OCI-LY7 (cell line): Measurements from ENCODE around the gene LONP2. TPM values are rescaled to one million over a fixed set of nuclear protein-coding genes. Genes with fewer than 3 reads are reported as not detected.

ENCODE experiments used
- BruUV-seq: library from RNA; stranded (reverse); fragments of 400-500 nt; replicated peaks from 2 replicates; lab custom pipeline; 2021; lab: Mats Ljungman, UMichigan
- CTCF ChIA-PET: fragments of 300-600 bp; sonication (Branson Sonifier 250); formaldehyde crosslinking; loops from one replicate; lab custom pipeline; 2022; ENCODE audit warnings: antibody characterized with exemption; ENCODE audit not compliant: unreplicated experiment; lab: Charles Lee
- POLR2A ChIA-PET: fragments of 300-600 bp; sonication (Branson Sonifier 250); formaldehyde crosslinking; loops from one replicate; lab custom pipeline; 2022; ENCODE audit warnings: antibody characterized with exemption; lab: Charles Lee
- DNase-seq: peaks from one replicate; pipeline ENCODE4 v3.0.0-alpha.2; 2015; ENCODE audit warnings: low spot score
- H2AFZ ChIP-seq: fragments of 200-600 bp; sonication (generic), shearing (Covaris generic); 2 replicates; pipeline ENCODE4 v1.6.1; 2014; ENCODE audit warnings: mild to moderate bottlenecking, antibody characterized with exemption, low read length, moderate library complexity
- H3K27ac ChIP-seq: fragments of 200-600 bp; sonication (generic); 2 replicates; pipeline ENCODE4 v1.5.1; 2014; ENCODE audit warnings: mixed run types, low read depth, mild to moderate bottlenecking, moderate library complexity, low read length, inconsistent platforms; ENCODE audit not compliant: poor library complexity, severe bottlenecking
- H3K36me3 ChIP-seq: fragments of 200-600 bp; sonication (generic); 2 replicates; pipeline ENCODE4 v1.6.1; 2014; ENCODE audit warnings: mild to moderate bottlenecking, antibody characterized with exemption, low read length, moderate library complexity, mixed read lengths; ENCODE audit not compliant: insufficient read depth
- H3K4me1 ChIP-seq: fragments of 200-600 bp; sonication (generic); 2 replicates; pipeline ENCODE4 v1.5.1; 2014; ENCODE audit warnings: mild to moderate bottlenecking, low read length; ENCODE audit not compliant: insufficient read depth, poor library complexity, severe bottlenecking
- H3K4me2 ChIP-seq: fragments of 200-600 bp; sonication (generic); 2 replicates; pipeline ENCODE4 v1.6.1; 2014; ENCODE audit warnings: mild to moderate bottlenecking, low read length
- H3K4me3 ChIP-seq: fragments of 200-600 bp; sonication (generic); 2 replicates; pipeline ENCODE4 v1.5.1; 2014; ENCODE audit warnings: mild to moderate bottlenecking, low read depth, low read length; ENCODE audit not compliant: poor library complexity, severe bottlenecking
- H3K79me2 ChIP-seq: fragments of 200-600 bp; sonication (generic); 2 replicates; pipeline ENCODE4 v1.6.1; 2016; ENCODE audit warnings: low read depth, mild to moderate bottlenecking, low read length, moderate library complexity, mixed read lengths; ENCODE audit not compliant: insufficient read depth
- H3K9me2 ChIP-seq: fragments of 200-600 bp; sonication (generic); 2 replicates; pipeline ENCODE4 v1.6.1; 2016; ENCODE audit warnings: mild to moderate bottlenecking, low read length, mixed read lengths; ENCODE audit not compliant: insufficient read depth
- H3K9me3 ChIP-seq: fragments of 200-600 bp; sonication (generic); 2 replicates; pipeline ENCODE4 v1.6.1; 2014; ENCODE audit warnings: mild to moderate bottlenecking, mixed run types, low read length, mixed read lengths
- H4K20me1 ChIP-seq: fragments of 200-600 bp; sonication (generic); 2 replicates; pipeline ENCODE4 v1.6.1; 2014; ENCODE audit warnings: mild to moderate bottlenecking, antibody characterized with exemption, low read length, moderate library complexity, mixed read lengths; ENCODE audit not compliant: insufficient read depth
- CTCF ChIP-seq: fragments of 200-600 bp; sonication (generic); conservative IDR thresholded peaks from 2 replicates; pipeline ENCODE4 v1.5.1; 2014; ENCODE audit warnings: mild to moderate bottlenecking, antibody characterized with exemption, low read length, moderate library complexity, mixed read lengths
- EZH2phosphoT487 ChIP-seq: fragments of 200-600 bp; sonication (generic); IDR thresholded peaks from 2 replicates; pipeline ENCODE4 v1.6.1; 2018; ENCODE audit warnings: low read depth, borderline replicate concordance, mild to moderate bottlenecking, mixed run types, antibody characterized with exemption, low read length, moderate library complexity, mixed read lengths
- intact Hi-C: fragments of 100-400 bp; cut with micrococcal nuclease; formaldehyde crosslinking; loops from one replicate; pipeline ENCODE4 v1.10.0; 2022; ENCODE audit not compliant: unreplicated experiment
- total RNA-seq, 2 experiments: library from RNA; depleted of rRNA in 1 of 2; stranded (reverse); fragments of >200 nt in 1 of 2; shearing (Covaris generic) in 1 of 2; gene quantifications; 2 replicates each; pipeline ENCODE4 v1.2.3, GENCODE V29; 2014 to 2022

LONP2 gene
- total RNA-seq, 2 experiments from 2014 or later = 13.0 to 23.3 TPM

GRCh38 chr16:48335961-48336360, 91.9 kb downstream of the LONP2 start:
- no peak for TF ChIP-seq EZH2phosphoT487
- no peak for TF ChIP-seq CTCF
- DNase-seq = no peak
- Histone ChIP-seq H3K9me2 (no peaks in the 10 kb centered on the region), H3K36me3 (peaks cover 9% of the 10 kb centered on the region; the same call in 1 of the 2 replicates), H3K9me3 (no peaks in the 10 kb centered on the region), H3K4me1 (no peaks in the 10 kb centered on the region), H3K27ac (no peak overlapping the region), H3K4me2 (no peak overlapping the region), H3K79me2 (no peaks in the 10 kb centered on the region), H4K20me1 (no peaks in the 10 kb centered on the region), H2AFZ (no peak overlapping the region), H3K4me3 (no peak overlapping the region)
- CTCF ChIA-PET = interaction anchor here (0.6 kb wide), 1 partner anchor 661 kb away, joined by 3 read pairs; no protein-coding TSS in a partner anchor
- intact Hi-C loops = no loop called here
- POLR2A ChIA-PET = no interaction called here
- no TSS peak for BruUV-seq

- DNase-seq = no peak
- Histone ChIP-seq H3K36me3 (no peaks in the 10 kb centered on the region; the same call in 1 of the 2 replicates), H3K4me2 (no peak overlapping the region), H3K9me3 (no peaks in the 10 kb centered on the region), H3K4me3 (no peak overlapping the region), H3K9me2 (no peaks in the 10 kb centered on the region), H4K20me1 (no peaks in the 10 kb centered on the region), H3K79me2 (no peaks in the 10 kb centered on the region), H3K27ac (no peak overlapping the region), H3K4me1 (no peaks in the 10 kb centered on the region), H2AFZ (no peak overlapping the region)
- intact Hi-C loops = no loop called here
- ChIA-PET POLR2A (no interaction called here), CTCF (no interaction called here)
- TF ChIP-seq CTCF = no peak
- TF ChIP-seq EZH2phosphoT487 = no peak
- no TSS peak for BruUV-seq
Observed at GRCh38 chr16:48340054-48340453, 96.0 kb downstream of the LONP2 start.

GRCh38 chr16:48342591-48342990, 98.5 kb downstream of the LONP2 start:
- TF ChIP-seq EZH2phosphoT487 = no peak
- no peak for TF ChIP-seq CTCF
- intact Hi-C loops = no loop called here
- Histone ChIP-seq H3K27ac (no peak overlapping the region), H3K9me2 (no peaks in the 10 kb centered on the region), H4K20me1 (no peaks in the 10 kb centered on the region), H3K4me2 (no peak overlapping the region), H3K4me3 (no peak overlapping the region), H3K79me2 (no peaks in the 10 kb centered on the region), H2AFZ (no peak overlapping the region), H3K36me3 (no peaks in the 10 kb centered on the region; the same call in 1 of the 2 replicates), H3K4me1 (no peaks in the 10 kb centered on the region), H3K9me3 (no peaks in the 10 kb centered on the region)
- ChIA-PET CTCF (no interaction called here), POLR2A (no interaction called here)
- no TSS peak for BruUV-seq
- no peak for DNase-seq
